Breast epithelium (tissue), 4 donors: Measurements from ENCODE around the gene KRTCAP2. TPM values are rescaled to one million over a fixed set of nuclear protein-coding genes. Genes with fewer than 3 reads are reported as not detected.

ENCODE experiments used
- DNase-seq, 2 donors: peaks; one replicate each; pipeline ENCODE4 v3.0.0-alpha.2; 2019; ENCODE audit warnings: low spot score in 2 of 2
- H3K27ac ChIP-seq, 2 donors: fragments of 200-600 bp; sonication (generic) in 1 of 2; one replicate each; pipeline ENCODE4 v1.5.1; 2016 to 2019; ENCODE audit warnings: mild to moderate bottlenecking in 1 of 2
- H3K27me3 ChIP-seq, 2 donors: fragments of 200-600 bp; sonication (generic) in 1 of 2; one replicate each; pipeline versions ENCODE4 v1.5.1 to v1.6.0; 2017 to 2019; ENCODE audit warnings: control low read depth in 1 of 2, mild to moderate bottlenecking in 1 of 2
- H3K36me3 ChIP-seq: fragments of 200-600 bp; one replicate; pipeline ENCODE4 v1.5.1; 2019
- H3K4me1 ChIP-seq, 2 donors: fragments of 200-600 bp; sonication (generic); one replicate each; pipeline ENCODE4 v1.5.1; 2016 to 2019; ENCODE audit warnings: control low read depth in 1 of 2
- H3K4me3 ChIP-seq, 3 donors: fragments of 200-600 bp; sonication (generic); 1 replicate in 2 of 3; 2 replicates in 1 of 3; pipeline ENCODE4 v1.5.1; 2016 to 2019; ENCODE audit warnings: mild to moderate bottlenecking in 3 of 3, moderate library complexity in 2 of 3
- H3K9me3 ChIP-seq, 2 donors: fragments of 200-600 bp; sonication (generic) in 1 of 2; one replicate each; pipeline ENCODE4 v1.5.1; 2016 to 2019; ENCODE audit warnings: control low read depth in 1 of 2
- POLR2A ChIP-seq: fragments of 450-650 bp; IDR thresholded peaks from one replicate; pipeline ENCODE4 v1.6.1; 2016; ENCODE audit warnings: antibody characterized with exemption, mild to moderate bottlenecking, moderate library complexity
- POLR2AphosphoS5 ChIP-seq, 3 donors: sonication (generic); formaldehyde crosslinking; IDR thresholded peaks; one replicate each; pipeline ENCODE4 v1.6.1; 2017; ENCODE audit warnings: antibody characterized with exemption in 3 of 3
- intact Hi-C: fragments of 100-400 bp; cut with DNase I; formaldehyde crosslinking; loops from one replicate; pipeline ENCODE4 v1.15.1; 2023; ENCODE audit warnings: low total_unique reads
- total RNA-seq, 3 donors: library from RNA; depleted of rRNA; stranded (reverse); fragments of >200 nt; gene quantifications; one replicate each; pipeline ENCODE4 v1.1.0, GENCODE V29; 2016
- TF ChIP-seq, protein P1 (sequence below), 3 donors: fragments of 450-650 bp; IDR thresholded peaks; one replicate each; pipeline ENCODE4 v1.5.1; 2016 to 2017; ENCODE audit warnings: antibody characterized with exemption in 3 of 3, mild to moderate bottlenecking in 3 of 3, moderate library complexity in 3 of 3

KRTCAP2 gene
- total RNA-seq, 3 donors from 2014 or later, result 104 to 147 (median 131) TPM

DNA sequence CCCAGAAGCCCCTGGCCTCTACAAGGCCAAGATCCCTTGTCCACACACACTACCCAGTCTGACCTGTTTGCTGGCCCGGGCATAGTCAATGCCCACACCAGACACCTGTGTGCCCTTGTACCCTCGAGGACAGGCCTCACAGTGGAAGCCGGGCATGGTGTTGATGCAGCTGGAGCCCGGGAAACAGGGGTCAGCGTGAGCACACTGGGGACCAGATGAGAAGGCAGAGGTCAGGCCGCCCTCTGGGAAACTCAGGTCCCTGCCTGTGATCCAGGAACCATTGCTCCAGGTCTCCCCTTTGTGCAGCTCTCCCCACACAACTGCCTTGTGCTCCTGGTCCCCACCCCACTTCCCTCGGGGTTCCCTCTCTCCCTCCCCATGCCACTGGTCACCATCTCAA lies 29.1 kb upstream of the KRTCAP2 start:
- TF ChIP-seq POLR2A (no peak), POLR2AphosphoS5 (IDR thresholded peaks at IDR 0.05) (no peak)
- TF ChIP-seq, protein P1, sequence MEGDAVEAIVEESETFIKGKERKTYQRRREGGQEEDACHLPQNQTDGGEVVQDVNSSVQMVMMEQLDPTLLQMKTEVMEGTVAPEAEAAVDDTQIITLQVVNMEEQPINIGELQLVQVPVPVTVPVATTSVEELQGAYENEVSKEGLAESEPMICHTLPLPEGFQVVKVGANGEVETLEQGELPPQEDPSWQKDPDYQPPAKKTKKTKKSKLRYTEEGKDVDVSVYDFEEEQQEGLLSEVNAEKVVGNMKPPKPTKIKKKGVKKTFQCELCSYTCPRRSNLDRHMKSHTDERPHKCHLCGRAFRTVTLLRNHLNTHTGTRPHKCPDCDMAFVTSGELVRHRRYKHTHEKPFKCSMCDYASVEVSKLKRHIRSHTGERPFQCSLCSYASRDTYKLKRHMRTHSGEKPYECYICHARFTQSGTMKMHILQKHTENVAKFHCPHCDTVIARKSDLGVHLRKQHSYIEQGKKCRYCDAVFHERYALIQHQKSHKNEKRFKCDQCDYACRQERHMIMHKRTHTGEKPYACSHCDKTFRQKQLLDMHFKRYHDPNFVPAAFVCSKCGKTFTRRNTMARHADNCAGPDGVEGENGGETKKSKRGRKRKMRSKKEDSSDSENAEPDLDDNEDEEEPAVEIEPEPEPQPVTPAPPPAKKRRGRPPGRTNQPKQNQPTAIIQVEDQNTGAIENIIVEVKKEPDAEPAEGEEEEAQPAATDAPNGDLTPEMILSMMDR (IDR thresholded peaks at IDR 0.05), result no peak
- H3K27ac ChIP-seq, result no peak overlapping the region
- no peaks in the 10 kb centered on the region for H3K36me3 ChIP-seq
- H3K4me3 ChIP-seq, result no peak overlapping the region
- H3K4me1 ChIP-seq, result peaks cover 3% of the 10 kb centered on the region in 2 donors
- DNase-seq, result no peak
- no peaks in the 10 kb centered on the region for H3K9me3 ChIP-seq
- H3K27me3 ChIP-seq, result no peaks in the 10 kb centered on the region
- intact Hi-C loops, result no loop called here

DNA sequence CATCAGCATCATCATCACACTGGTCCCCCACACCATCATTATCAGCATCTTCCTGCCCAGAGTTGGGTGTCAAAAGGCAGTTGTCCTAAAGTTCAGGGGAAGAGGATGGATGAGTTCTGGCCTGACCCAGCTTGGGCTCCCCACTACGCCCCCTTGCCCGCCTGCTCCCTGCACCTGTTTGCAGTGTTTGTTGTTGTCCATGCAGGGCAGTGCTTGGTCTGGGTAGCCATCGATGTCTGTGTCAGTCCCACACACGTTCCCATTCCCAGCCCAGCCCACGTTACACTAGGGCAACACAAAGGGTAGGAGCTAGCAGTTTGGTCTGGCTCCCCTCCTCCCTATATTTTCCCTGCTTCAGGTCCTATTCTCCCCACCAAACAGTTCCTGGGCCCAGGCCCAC lies 27.8 kb upstream of the KRTCAP2 start:
- no peak for DNase-seq
- no peaks in the 10 kb centered on the region for H3K36me3 ChIP-seq

DNA sequence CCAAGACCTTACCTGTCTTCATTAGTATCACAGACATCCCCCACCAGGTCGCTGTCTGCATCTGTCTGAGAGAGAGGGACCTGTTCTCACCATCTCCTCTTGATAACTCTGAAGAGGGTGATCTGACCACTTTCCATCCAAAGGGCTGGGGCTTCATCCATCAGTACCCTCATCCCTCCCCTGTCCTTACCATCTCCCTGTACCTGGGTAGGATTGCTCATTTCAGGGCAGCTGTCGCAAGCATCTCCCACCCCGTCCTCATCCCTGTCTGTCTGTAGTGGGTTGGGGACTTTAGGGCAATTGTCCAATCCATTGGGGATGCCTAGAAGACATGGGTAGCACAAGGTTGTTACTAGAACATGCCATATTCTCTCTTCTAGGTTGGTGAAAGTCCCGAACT lies 26.7 kb upstream of the KRTCAP2 start:
- DNase-seq, result no peak
- intact Hi-C loops, result no loop called here
- Histone ChIP-seq H3K36me3 (no peaks in the 10 kb centered on the region), H3K4me1 (no peaks in the 10 kb centered on the region), H3K27ac (no peak overlapping the region), H3K27me3 (no peaks in the 10 kb centered on the region), H3K4me3 (no peak overlapping the region), H3K9me3 (no peaks in the 10 kb centered on the region)
- TF ChIP-seq, protein P1 (IDR thresholded peaks at IDR 0.05), result no peak
- TF ChIP-seq POLR2A, result no peak

More for the DNA sequence above, 27.8 kb upstream of the KRTCAP2 start:
- Histone ChIP-seq H3K4me3 (no peak overlapping the region), H3K4me1 (no peaks in the 10 kb centered on the region), H3K27ac (no peak overlapping the region), H3K9me3 (no peaks in the 10 kb centered on the region), H3K27me3 (no peaks in the 10 kb centered on the region)
- TF ChIP-seq, protein P1 (IDR thresholded peaks at IDR 0.05), result no peak
- TF ChIP-seq POLR2AphosphoS5 (IDR thresholded peaks at IDR 0.05) (no peak), POLR2A (no peak)
- intact Hi-C loops, result no loop called here

- no peaks in the 10 kb centered on the region for H3K27me3 ChIP-seq
- no peaks in the 10 kb centered on the region for H3K9me3 ChIP-seq
- TF ChIP-seq, protein P1 (IDR thresholded peaks at IDR 0.05), result no peak
- no peak for TF ChIP-seq POLR2AphosphoS5 (IDR thresholded peaks at IDR 0.05)
- no peak for TF ChIP-seq POLR2A
- no peak overlapping the region for H3K27ac ChIP-seq
- no peaks in the 10 kb centered on the region for H3K36me3 ChIP-seq
- no peak for DNase-seq
- H3K4me3 ChIP-seq, result no peak overlapping the region
- intact Hi-C loops, result no loop called here
- H3K4me1 ChIP-seq, result no peaks in the 10 kb centered on the region
Measured at GRCh38 chr1:155198547-155198906, 25.4 kb upstream of the KRTCAP2 start.

- Histone ChIP-seq H3K36me3 (no peaks in the 10 kb centered on the region), H3K9me3 (no peaks in the 10 kb centered on the region), H3K4me1 (no peaks in the 10 kb centered on the region), H3K27me3 (no peaks in the 10 kb centered on the region), H3K27ac (no peak overlapping the region), H3K4me3 (no peak overlapping the region)
- intact Hi-C loops, result no loop called here
- no peak for DNase-seq
- TF ChIP-seq POLR2A, result no peak
- TF ChIP-seq POLR2AphosphoS5 (IDR thresholded peaks at IDR 0.05), result no peak
- TF ChIP-seq, protein P1 (IDR thresholded peaks at IDR 0.05), result no peak
Measured at GRCh38 chr1:155197901-155198546, 24.9 kb upstream of the KRTCAP2 start.
